Stimulated activated naive CD4-positive, alpha-beta T cell treated with Interleukin-2 at 50 U/mL for 16 hours (primary cell): ENCODE measurements around the gene FRYL.
"Not testable (repeated sequence)": the region's sequence is repeated elsewhere in the genome, so short reads cannot be mapped to it uniquely, and the experiment has no call there.

Experiments
- DNase-seq: peaks from one replicate; lab custom pipeline; 2025; lab: John Stamatoyannopoulos, UW

The FRYL gene

DNA sequence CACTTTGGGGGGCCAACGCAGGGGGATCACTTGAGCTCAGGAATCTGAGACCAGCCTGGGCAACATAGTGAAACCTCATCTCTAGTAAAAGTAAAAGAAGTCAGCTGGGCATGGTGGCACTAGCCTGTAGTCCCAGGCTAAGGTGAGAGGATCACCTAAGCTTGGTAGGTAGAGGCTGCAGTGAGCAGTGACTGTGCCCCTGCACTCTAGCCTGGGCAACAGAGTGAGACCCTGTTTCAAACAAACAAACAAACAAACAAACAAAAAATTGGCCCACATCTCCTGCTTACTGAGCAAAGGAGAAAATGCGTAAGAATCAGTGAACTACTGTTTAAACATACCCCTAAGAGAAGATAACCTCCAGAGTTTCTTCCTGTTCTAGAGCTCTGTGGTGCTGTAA is 85.3 kb downstream of the FRYL start:
- DNase-seq = no peak

GRCh38 chr4:48693856-48694574 is 86.1 kb downstream of the FRYL start:
- no peak for DNase-seq

GRCh38 chr4:48692897-48693296 is 87.2 kb downstream of the FRYL start:
- no peak for DNase-seq

- DNase-seq = no peak
Observed at GRCh38 chr4:48692044-48692443, 88.0 kb downstream of the FRYL start.

GRCh38 chr4:48688953-48689352 is 91.1 kb downstream of the FRYL start:
- DNase-seq = no peak

DNA sequence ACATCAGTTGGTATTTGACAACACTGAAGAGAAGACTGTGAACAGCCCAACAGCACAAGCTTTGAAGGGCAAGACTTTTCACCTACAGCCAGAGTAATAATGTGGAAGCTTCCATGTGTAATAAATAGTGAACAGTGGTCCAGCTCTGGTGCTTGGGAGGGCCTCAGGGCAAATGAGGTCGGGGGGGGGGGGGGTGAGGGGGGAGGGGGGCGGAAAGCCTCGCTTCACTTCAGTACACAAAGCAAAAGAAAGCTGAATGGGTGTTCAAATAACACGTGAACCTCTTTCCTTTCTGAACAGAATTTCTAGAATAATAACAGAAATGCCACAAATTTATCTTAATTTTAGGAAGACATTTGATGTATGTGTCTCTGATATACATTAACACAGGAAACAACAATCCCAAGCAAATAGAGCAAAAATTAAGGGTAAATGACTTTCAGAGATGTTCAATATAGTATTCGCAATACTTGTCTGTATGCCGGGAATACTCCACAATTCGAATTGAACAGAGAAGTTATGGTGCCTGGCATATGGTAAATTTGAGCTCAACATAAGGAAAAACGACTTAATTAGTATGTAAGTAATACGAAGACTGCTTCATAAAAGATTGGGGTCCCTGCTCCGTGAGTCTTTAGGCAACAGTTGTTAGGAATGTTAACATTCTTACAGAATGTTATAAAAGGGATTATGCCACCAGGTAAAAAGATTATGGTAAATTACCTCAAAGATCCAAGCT is 92.6 kb downstream of the FRYL start:
- DNase-seq = no peak

DNA sequence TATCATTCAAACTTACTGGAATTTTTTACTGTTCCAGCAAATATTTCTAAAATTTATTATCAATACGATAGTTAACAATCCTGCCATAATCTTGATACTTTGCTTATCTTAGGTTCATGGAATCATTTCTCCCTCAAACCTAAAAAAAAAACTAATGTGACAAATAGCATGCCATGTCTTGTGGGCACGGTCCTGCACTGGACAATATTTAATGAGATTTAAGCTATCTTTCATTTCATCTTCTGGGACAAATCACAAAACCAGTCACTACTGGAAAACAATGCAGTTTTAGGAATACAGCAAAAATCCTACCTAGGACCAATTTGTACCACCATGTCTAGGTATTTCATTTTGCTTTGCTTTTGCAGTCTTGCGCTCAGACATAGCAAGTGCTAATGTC is 93.7 kb downstream of the FRYL start:
- no peak for DNase-seq

DNA sequence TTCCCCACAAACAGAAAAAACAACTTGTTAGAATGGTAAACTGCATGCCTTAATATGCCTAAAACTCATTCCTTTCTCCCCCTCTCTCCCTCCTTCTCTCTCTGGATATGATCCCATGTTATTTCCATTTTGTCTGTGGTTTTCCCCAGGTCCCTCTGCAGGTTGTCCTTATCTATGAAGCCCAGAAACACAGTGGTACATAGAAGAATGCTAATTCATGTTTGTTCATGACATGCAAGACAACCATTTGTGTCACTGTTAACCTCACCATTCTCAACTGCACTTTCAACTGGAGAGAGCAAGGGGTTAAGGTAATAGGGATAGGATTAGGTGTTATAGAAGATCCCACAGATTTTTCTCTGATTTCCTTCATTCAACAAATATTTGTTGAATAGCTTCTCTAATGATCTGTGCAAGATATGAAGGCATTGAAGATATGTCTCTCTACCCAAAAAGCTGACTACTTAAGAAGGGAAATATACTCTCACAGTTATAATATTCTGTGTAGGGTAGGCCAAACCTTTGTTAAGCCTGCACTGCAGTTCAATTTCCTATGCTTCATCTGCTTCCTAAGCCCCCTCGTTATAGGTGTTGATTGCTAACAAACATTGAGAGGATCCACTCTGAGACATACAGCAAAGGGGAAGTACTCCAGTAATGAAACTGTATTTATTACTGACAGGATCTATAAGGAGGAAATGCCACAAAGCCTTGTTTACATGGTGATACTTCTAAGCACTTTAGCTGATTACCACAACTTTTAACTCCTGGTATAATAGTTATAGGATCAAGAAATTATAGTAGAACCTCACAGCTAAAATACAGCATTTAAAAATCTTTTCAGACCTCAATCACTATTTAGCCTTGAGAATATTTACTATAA is 96.1 kb downstream of the FRYL start:
- no peak for DNase-seq

DNA sequence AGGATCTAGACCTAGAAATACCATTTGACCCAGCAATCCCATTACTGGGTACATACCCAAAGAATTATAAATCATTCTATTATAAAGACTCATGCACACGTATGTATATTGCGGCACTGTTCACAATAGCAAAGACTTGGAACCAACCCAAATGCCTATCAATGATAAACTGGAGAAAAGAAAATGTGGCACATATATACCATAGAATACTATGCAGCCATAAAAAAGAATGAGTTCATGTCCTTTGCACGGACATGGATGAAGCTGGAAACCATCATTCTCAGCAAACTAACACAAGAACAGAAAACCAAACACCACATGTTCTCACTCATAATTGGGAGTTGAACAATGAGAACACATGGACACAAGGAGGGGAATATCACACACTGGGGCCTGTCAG is 97.2 kb downstream of the FRYL start:
- not testable (repeated sequence) for DNase-seq

DNA sequence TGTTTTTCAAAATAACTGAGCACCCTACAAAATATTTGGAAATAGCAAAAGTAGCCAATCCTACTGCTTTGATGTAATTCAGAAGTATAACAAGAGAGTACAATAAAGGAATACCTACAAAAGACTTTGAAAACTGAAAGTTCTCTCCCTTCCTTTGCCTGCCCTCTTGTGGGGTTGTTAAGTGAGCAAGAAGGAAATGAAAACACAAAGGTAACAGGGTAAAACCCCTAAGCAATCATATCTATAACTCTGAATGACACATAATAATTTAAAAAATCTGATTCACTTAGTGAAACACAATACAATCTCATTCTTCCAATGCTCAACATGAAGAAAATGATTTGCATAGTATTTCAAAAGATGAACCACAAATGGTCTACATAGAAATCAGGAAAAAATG is 98.2 kb downstream of the FRYL start:
- peak; percentile 2 for DNase-seq

- no peak for DNase-seq
Observed at GRCh38 chr4:48680848-48681568, 99.1 kb downstream of the FRYL start.

DNA sequence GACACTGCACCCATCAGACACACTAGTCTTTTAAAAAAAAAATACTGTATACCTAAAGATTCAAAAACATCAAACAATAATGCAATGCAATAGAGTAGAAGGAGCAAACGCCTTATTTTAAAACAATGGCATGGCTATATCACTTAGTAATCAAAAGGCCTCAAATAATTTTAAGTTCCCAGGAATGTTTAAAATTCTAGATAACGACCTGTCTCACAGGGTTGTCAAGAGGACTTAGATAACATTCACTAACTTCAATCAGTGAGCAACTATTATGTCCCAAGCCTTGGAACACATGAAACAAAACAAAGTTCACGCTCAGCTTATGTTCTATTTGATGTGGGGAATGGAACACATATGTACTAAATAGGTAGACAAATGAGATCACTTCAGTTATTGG is 106.5 kb downstream of the FRYL start:
- no peak for DNase-seq

GRCh38 chr4:48670587-48670986 is 109.5 kb downstream of the FRYL start:
- DNase-seq = no peak

GRCh38 chr4:48669086-48669485 is 111.0 kb downstream of the FRYL start:
- DNase-seq = no peak

DNA sequence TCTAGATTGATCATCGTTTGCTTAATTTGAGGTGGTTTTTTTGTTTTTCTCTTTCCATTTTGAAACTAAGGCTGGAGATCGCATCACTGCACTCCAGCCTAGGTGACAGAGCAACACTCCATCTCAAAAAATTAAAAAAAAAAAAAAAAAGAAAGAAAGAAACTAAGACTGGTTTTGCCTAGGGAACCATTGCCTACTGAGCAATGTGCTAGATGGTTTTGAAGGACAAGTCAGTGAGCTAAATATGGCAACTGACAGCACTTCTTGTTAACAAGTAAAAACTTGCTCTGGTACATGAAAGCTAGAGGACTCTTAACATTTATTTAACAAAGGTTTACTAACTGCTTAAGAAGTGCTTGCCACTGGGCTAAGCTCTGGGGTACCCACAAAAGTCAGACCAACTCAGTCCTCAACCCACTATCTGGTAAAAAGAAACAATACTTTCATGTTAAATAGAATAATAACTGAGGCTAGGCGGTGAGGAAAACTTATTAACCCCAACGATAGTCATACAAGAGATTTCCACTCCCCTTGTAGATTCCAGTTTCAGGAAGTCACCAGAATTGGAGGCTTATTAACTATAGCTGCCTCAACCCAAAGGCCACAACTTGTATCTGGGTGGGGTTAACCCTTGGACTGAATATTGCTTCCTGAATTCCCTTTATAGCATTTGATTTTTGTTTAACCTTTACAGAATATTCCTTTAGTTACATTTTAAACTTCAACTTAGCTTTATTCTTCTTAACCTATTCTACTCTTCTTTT is 111.6 kb downstream of the FRYL start:
- no peak for DNase-seq

DNA sequence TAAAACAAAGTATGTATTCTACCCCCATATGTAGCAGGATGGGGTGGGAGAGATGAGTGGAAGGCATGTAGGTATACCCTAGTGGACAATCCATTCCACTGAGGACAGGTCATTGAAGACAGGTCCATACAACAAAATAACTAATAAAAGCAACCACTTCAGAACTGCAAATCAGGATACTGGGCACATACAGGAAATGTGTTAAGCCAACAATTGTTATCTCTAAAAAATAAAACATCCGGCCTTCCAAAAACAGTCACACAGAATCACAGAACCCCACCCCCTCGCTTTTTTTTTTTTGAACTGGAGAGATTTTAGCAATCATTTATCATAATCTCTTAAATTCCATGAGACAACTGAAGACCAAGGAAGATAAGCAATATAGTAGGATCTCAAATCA is 112.9 kb downstream of the FRYL start:
- DNase-seq = no peak

DNA sequence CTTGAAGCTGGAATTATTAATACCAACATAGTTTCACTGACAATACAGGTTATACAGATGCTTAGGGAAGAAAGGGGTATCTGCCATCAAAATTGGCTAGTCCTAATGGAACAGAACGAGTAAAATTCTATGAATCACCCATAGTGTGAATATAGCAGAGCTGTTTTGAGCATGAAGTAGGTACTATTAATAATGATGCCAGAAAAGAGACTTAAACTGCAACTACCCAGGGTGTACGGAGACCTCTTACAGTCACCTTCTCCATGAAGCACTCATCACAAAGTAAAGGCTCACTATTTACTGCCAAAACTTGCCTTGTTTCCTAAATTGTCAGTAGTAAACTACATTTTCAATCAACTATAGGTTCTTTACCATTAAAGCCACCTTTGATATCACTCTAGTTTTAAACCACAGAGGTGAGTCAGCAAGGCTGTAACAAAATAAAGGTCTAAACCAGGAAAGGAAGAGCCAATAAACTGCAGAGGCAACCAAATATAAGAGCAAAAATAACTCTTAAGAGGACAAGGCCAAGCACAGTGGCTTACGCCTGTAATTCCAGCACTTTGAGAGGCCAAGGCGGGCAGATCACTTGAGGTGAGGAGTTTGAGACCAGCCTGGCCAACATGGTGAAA is 114.4 kb downstream of the FRYL start:
- no peak for DNase-seq

DNA sequence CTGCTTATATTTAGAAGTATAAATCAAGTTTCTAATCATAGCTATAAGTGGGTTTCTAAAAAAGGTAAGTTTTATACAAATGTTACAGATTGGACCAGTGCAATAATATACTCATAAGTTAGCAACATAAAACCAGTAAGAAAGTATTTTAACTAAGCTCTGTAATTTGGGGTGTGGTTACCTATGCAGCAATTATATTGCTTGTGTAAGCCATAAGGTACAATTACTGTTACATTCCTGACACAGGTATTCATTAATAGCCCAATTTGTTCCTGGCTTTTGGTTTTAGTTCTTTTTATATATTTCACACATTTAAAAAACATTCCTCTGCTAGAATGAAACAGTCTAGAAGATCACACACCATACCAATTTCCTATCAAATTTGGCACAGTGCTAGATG is 115.1 kb downstream of the FRYL start:
- DNase-seq = no peak

DNA sequence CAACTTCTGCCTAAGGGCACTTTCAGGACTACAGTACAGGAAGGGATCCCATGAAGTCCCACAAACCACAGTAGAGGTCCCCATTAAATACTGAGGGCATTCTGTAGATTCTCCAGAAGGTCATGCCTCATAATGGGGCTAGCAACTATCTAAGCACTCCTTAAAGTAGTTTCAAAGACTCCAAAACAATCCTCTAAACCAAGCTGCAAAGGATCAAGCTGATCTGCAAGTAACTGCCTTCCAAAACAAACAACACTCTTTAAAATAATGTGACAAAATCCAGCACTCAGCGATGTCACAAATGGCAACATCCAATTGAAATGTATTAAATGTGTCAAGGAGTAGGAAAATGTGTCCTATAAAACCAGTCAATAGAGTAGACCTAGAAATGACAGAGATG is 118.7 kb downstream of the FRYL start:
- no peak for DNase-seq

- DNase-seq = no peak
Observed at GRCh38 chr4:48660347-48660746, 119.7 kb downstream of the FRYL start.
